Hepatocyte (in vitro differentiated cells): ENCODE measurements around the gene GJC1. TPM values are rescaled to one million over a fixed set of nuclear protein-coding genes. Genes with fewer than 3 reads are reported as not detected.

Source experiments
- DNase-seq: peaks from one replicate; pipeline ENCODE4 v3.0.0-alpha.2; 2016; ENCODE audit warnings: low spot score
- H2AFZ ChIP-seq: fragments of 200-600 bp; sonication (generic); 2 replicates; pipeline ENCODE4 v1.6.0; 2016; ENCODE audit warnings: antibody characterized with exemption, mild to moderate bottlenecking
- H3K27ac ChIP-seq: fragments of 200-600 bp; sonication (generic); 2 replicates; pipeline ENCODE4 v1.5.1; 2016; ENCODE audit warnings: mild to moderate bottlenecking
- H3K27me3 ChIP-seq: fragments of 200-600 bp; sonication (generic); 2 replicates; pipeline ENCODE4 v1.6.1; 2016
- H3K36me3 ChIP-seq: fragments of 200-600 bp; sonication (generic); replicated peaks from 2 replicates; pipeline ENCODE4 v1.5.1; 2016; ENCODE audit warnings: low read depth; ENCODE audit not compliant: insufficient read depth
- H3K4me1 ChIP-seq: fragments of 200-600 bp; sonication (generic); 2 replicates; pipeline ENCODE4 v1.5.1; 2016; ENCODE audit warnings: mild to moderate bottlenecking, moderate library complexity; ENCODE audit not compliant: insufficient read depth
- H3K4me2 ChIP-seq: fragments of 200-600 bp; sonication (generic); 2 replicates; pipeline ENCODE4 v1.6.0; 2016
- H3K4me3 ChIP-seq: fragments of 200-600 bp; sonication (generic); 2 replicates; pipeline ENCODE4 v1.5.1; 2016; ENCODE audit warnings: mild to moderate bottlenecking
- H3K79me2 ChIP-seq: fragments of 200-600 bp; sonication (generic); 2 replicates; pipeline ENCODE4 v1.6.0; 2017; ENCODE audit warnings: mild to moderate bottlenecking
- H3K9me2 ChIP-seq: fragments of 200-600 bp; sonication (generic); replicated peaks from 2 replicates; pipeline ENCODE4 v1.6.0; 2017; ENCODE audit warnings: mild to moderate bottlenecking; ENCODE audit not compliant: insufficient read depth
- H3K9me3 ChIP-seq: fragments of 200-600 bp; sonication (generic); 2 replicates; pipeline ENCODE4 v1.5.1; 2016; ENCODE audit warnings: low read depth, mild to moderate bottlenecking
- H4K20me1 ChIP-seq: fragments of 200-600 bp; sonication (generic); 2 replicates; pipeline ENCODE4 v1.6.0; 2016; ENCODE audit warnings: mild to moderate bottlenecking; ENCODE audit not compliant: insufficient read depth, poor library complexity, severe bottlenecking
- EZH2 ChIP-seq: fragments of 200-600 bp; sonication (generic); IDR thresholded peaks from 2 replicates; pipeline ENCODE4 v1.6.1; 2016; ENCODE audit warnings: antibody characterized with exemption, mild to moderate bottlenecking, borderline replicate concordance
- EZH2phosphoT487 ChIP-seq: fragments of 200-600 bp; sonication (generic); IDR thresholded peaks from one replicate; pipeline ENCODE4 v1.6.1; 2018; ENCODE audit warnings: antibody characterized with exemption, mild to moderate bottlenecking, low read depth, moderate library complexity; ENCODE audit not compliant: unreplicated experiment, severe bottlenecking
- WGBS: methylation state at CpG from one replicate; pipeline ENCODE4 v1.1.6; 2016; ENCODE audit warnings: low lambda C conversion rate; ENCODE audit errors: missing lambda C conversion rate; 5-methylcytosine and 5-hydroxymethylcytosine counted together
- polyA plus RNA-seq: library from polyadenylated mRNA; unstranded; fragments of >200 nt; fragmentation: Nextera tagmentation; extraction: Ambion mirVana; gene quantifications from 2 replicates; pipeline ENCODE4 v1.2.1, GENCODE V29; 2016
- total RNA-seq: library from RNA; depleted of rRNA; stranded (reverse); fragments of >200 nt; gene quantifications from 2 replicates; pipeline ENCODE4 v1.2.3, GENCODE V29; 2014
- TF ChIP-seq, protein P1 (sequence below): fragments of 200-600 bp; sonication (generic); IDR thresholded peaks from 2 replicates; pipeline ENCODE4 v1.5.1; 2016; ENCODE audit warnings: antibody characterized with exemption, mild to moderate bottlenecking; ENCODE audit not compliant: poor library complexity

The GJC1 gene
- total and polyA plus RNA-seq, 2 experiments from 2014 or later: 7.5 to 11.4 TPM

DNA sequence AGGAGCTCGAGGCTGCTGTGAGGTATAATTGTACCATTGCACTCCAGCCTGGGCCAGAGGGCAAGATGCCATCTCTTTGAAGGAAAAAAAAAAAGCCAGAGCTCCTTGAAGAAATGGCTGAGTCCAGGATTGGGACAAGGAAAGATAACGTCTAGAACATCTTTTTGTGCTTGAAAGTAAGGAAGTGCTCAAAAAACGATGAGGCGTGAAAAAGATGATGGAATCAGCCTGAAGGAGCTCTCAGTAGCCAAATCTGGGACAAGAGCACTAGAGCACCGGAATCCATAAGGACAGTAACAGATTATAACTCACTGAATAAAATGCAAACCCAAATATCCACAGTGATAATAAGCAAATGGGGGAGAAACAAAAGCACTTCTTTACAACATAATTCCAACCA is 47.0 kb upstream of the GJC1 start:
- Histone ChIP-seq H3K4me3 (no peak overlapping the region), H3K79me2 (no peaks in the 10 kb centered on the region), H3K9me3 (no peaks in the 10 kb centered on the region), H4K20me1 (no peaks in the 10 kb centered on the region), H3K4me1 (no peaks in the 10 kb centered on the region), H3K27me3 (no peaks in the 10 kb centered on the region), H3K9me2 (no peaks in the 10 kb centered on the region), H3K4me2 (no peak overlapping the region), H3K36me3 (no peaks in the 10 kb centered on the region), H2AFZ (no peak overlapping the region), H3K27ac (no peak overlapping the region)
- WGBS: 93% methylated on average over 5 of the region's 5 CpGs
- TF ChIP-seq EZH2: no peak
- TF ChIP-seq, protein P1, sequence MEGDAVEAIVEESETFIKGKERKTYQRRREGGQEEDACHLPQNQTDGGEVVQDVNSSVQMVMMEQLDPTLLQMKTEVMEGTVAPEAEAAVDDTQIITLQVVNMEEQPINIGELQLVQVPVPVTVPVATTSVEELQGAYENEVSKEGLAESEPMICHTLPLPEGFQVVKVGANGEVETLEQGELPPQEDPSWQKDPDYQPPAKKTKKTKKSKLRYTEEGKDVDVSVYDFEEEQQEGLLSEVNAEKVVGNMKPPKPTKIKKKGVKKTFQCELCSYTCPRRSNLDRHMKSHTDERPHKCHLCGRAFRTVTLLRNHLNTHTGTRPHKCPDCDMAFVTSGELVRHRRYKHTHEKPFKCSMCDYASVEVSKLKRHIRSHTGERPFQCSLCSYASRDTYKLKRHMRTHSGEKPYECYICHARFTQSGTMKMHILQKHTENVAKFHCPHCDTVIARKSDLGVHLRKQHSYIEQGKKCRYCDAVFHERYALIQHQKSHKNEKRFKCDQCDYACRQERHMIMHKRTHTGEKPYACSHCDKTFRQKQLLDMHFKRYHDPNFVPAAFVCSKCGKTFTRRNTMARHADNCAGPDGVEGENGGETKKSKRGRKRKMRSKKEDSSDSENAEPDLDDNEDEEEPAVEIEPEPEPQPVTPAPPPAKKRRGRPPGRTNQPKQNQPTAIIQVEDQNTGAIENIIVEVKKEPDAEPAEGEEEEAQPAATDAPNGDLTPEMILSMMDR: no peak
- no peak for TF ChIP-seq EZH2phosphoT487
- DNase-seq: no peak

GRCh38 chr17:44875761-44876160 is 45.7 kb upstream of the GJC1 start:
- Histone ChIP-seq H3K27ac (no peak overlapping the region), H3K4me1 (no peaks in the 10 kb centered on the region), H2AFZ (no peak overlapping the region), H3K4me2 (no peak overlapping the region), H3K79me2 (no peaks in the 10 kb centered on the region), H3K36me3 (no peaks in the 10 kb centered on the region), H4K20me1 (no peaks in the 10 kb centered on the region), H3K9me2 (no peaks in the 10 kb centered on the region), H3K4me3 (no peak overlapping the region), H3K9me3 (no peaks in the 10 kb centered on the region), H3K27me3 (no peaks in the 10 kb centered on the region)
- no peak for TF ChIP-seq EZH2
- TF ChIP-seq EZH2phosphoT487: no peak
- TF ChIP-seq, protein P1: no peak
- DNase-seq: no peak
- WGBS: 96% methylated on average over 6 of the region's 6 CpGs

DNA sequence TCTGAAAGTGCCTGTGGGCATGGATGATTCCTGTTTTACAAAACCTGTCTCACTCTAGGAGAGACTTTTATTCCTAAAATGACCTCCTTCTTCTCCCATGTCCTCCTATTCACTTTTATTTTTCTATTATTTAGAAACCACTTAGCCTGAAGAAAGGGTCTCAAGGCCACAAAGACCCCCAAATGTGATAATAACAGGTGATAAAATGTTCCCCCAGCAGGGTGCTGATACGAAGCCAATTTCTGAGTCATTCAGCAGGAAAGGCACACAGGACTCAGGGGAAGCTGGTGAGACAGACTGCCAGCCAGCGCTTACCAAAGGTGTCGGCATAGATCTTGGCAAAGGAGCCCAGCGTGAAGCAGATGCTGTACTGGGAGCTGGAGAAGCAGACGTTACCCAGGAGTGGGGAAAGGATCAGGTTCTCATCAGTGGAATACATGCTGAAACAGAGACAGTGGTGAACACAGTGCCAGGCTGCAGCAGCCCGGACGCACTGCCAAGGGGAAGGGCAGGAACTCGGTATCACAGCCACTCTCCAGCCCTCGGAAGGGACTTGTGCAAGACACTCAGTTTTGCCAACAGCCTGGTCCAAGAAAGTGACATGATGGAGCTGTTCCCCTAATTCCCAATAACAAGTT is 42.2 kb upstream of the GJC1 start:
- no peak overlapping the region for H3K27ac ChIP-seq

More for the DNA sequence above, 42.2 kb upstream of the GJC1 start:
- H3K4me3 ChIP-seq: no peak overlapping the region
- no peaks in the 10 kb centered on the region for H3K36me3 ChIP-seq
- no peaks in the 10 kb centered on the region for H3K27me3 ChIP-seq
- no peaks in the 10 kb centered on the region for H3K9me3 ChIP-seq
- WGBS: 87% methylated on average over 8 of the region's 9 CpGs
- DNase-seq: no peak
- H3K4me2 ChIP-seq: no peak overlapping the region
- H3K9me2 ChIP-seq: no peaks in the 10 kb centered on the region
- no peak overlapping the region for H2AFZ ChIP-seq
- H3K4me1 ChIP-seq: no peaks in the 10 kb centered on the region
- no peaks in the 10 kb centered on the region for H4K20me1 ChIP-seq
- TF ChIP-seq, protein P1: no peak
- no peaks in the 10 kb centered on the region for H3K79me2 ChIP-seq
